MM.1S (cell line): ENCODE measurements around the gene TSPAN10.

Source experiments
- DNase-seq: peaks from one replicate; pipeline ENCODE4 v3.0.0-alpha.2; 2015
- H2AFZ ChIP-seq: fragments of 300-600 bp; sonication (generic); 2 replicates; pipeline ENCODE4 v1.6.0; 2016; ENCODE audit warnings: antibody characterized with exemption, low read length
- H3F3A ChIP-seq: fragments of 300-600 bp; sonication (generic); 2 replicates; pipeline ENCODE4 v1.6.1; 2016; ENCODE audit warnings: mild to moderate bottlenecking, antibody characterized with exemption, low read length, moderate library complexity, mixed read lengths; ENCODE audit not compliant: insufficient read depth
- H3K27ac ChIP-seq: fragments of 300-600 bp; sonication (generic); 2 replicates; pipeline ENCODE4 v1.5.1; 2016; ENCODE audit warnings: mild to moderate bottlenecking, low read length
- H3K27me3 ChIP-seq: fragments of 300-600 bp; sonication (generic); replicated peaks from 2 replicates; pipeline ENCODE4 v1.6.0; 2016; ENCODE audit warnings: low read length; ENCODE audit not compliant: insufficient read depth
- H3K36me3 ChIP-seq: fragments of 300-600 bp; sonication (generic); replicated peaks from 2 replicates; pipeline ENCODE4 v1.6.1; 2016; ENCODE audit warnings: mild to moderate bottlenecking, low read length, mixed read lengths; ENCODE audit not compliant: insufficient read depth
- H3K4me1 ChIP-seq: fragments of 300-600 bp; sonication (generic); 2 replicates; pipeline ENCODE4 v1.6.1; 2016; ENCODE audit warnings: low read length, mixed read lengths
- H3K4me2 ChIP-seq: fragments of 300-600 bp; sonication (generic); 2 replicates; pipeline ENCODE4 v1.6.0; 2016; ENCODE audit warnings: low read depth, low read length
- H3K4me3 ChIP-seq: fragments of 300-600 bp; sonication (generic); 2 replicates; pipeline ENCODE4 v1.5.1; 2016; ENCODE audit warnings: low read length, mixed read lengths
- H3K79me2 ChIP-seq: fragments of 300-600 bp; sonication (generic); 2 replicates; pipeline ENCODE4 v1.6.1; 2016; ENCODE audit warnings: mixed run types, low read length, mixed read lengths
- H3K9ac ChIP-seq: fragments of 300-600 bp; sonication (generic); 2 replicates; pipeline ENCODE4 v1.6.1; 2016; ENCODE audit warnings: low read length, mixed read lengths
- H3K9me2 ChIP-seq: fragments of 300-600 bp; sonication (generic); replicated peaks from 2 replicates; pipeline ENCODE4 v1.6.1; 2016; ENCODE audit warnings: mild to moderate bottlenecking, low read length, mixed read lengths; ENCODE audit not compliant: insufficient read depth
- H3K9me3 ChIP-seq: fragments of 300-600 bp; sonication (generic); replicated peaks from 2 replicates; pipeline ENCODE4 v1.6.1; 2016; ENCODE audit warnings: mild to moderate bottlenecking, low read length, mixed read lengths; ENCODE audit not compliant: insufficient read depth
- H4K20me1 ChIP-seq: fragments of 300-600 bp; sonication (generic); 2 replicates; pipeline ENCODE4 v1.6.1; 2016; ENCODE audit warnings: mild to moderate bottlenecking, low read length, moderate library complexity, mixed read lengths; ENCODE audit not compliant: insufficient read depth
- CTCF ChIP-seq: fragments of 300-600 bp; sonication (generic); IDR thresholded peaks from 2 replicates; pipeline ENCODE4 v1.5.1; 2016; ENCODE audit warnings: antibody characterized with exemption, low read length, mixed read lengths
- EZH2 ChIP-seq: fragments of 300-600 bp; sonication (generic); optimal IDR thresholded peaks from 2 replicates; pipeline ENCODE3; 2017; ENCODE audit warnings: low read depth, mild to moderate bottlenecking, antibody characterized with exemption, low read length, mixed read lengths
- EZH2phosphoT487 ChIP-seq: fragments of 300-600 bp; sonication (generic); IDR thresholded peaks from 2 replicates; pipeline ENCODE4 v1.6.1; 2018; ENCODE audit warnings: antibody characterized with exemption, low read length

The TSPAN10 gene

DNA sequence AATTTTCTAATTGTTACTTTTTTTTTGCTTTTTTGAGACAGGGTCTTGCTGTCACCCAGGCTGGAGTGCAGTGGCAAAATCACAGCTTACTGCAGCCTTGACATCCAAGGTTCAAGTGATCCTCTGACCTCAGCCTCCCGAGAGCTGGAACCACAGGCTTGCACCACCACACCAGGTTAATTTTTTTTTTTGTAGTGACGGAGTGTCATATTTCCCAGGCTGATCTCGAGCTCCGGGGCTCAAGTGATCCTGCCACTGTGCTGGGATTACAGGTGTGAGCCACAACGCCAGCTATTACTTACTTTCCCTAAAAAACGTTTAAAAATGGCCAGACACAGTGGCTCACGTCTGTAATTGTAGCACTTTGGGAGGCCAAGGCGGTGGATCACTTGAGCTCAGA is 6.7 kb upstream of the TSPAN10 start:
- Histone ChIP-seq H3K79me2 (peaks cover 77% of the 10 kb centered on the region), H2AFZ (no peak overlapping the region), H3K36me3 (peaks cover 3% of the 10 kb centered on the region; the same call in 1 of the 2 replicates), H3K4me2 (no peak overlapping the region), H3K9me3 (no peaks in the 10 kb centered on the region), H3K9me2 (no peaks in the 10 kb centered on the region), H3F3A (no peaks in the 10 kb centered on the region), H4K20me1 (peaks cover 2% of the 10 kb centered on the region; the same call in 1 of the 2 replicates), H3K27ac (no peak overlapping the region), H3K4me1 (peaks cover 1% of the 10 kb centered on the region), H3K4me3 (no peak overlapping the region), H3K27me3 (no peaks in the 10 kb centered on the region), H3K9ac (no peak overlapping the region)
- DNase-seq = no peak
- TF ChIP-seq CTCF = no peak
- TF ChIP-seq EZH2phosphoT487 = no peak
- TF ChIP-seq EZH2 = no peak

GRCh38 chr17:81631482-81631881 is 5.5 kb upstream of the TSPAN10 start:
- Histone ChIP-seq H3K4me1 (peaks cover 4% of the 10 kb centered on the region), H3K9me3 (no peaks in the 10 kb centered on the region), H2AFZ (no peak overlapping the region), H3K79me2 (peaks cover 79% of the 10 kb centered on the region), H3K9me2 (no peaks in the 10 kb centered on the region), H3K27ac (no peak overlapping the region), H3K4me2 (no peak overlapping the region), H3K9ac (no peak overlapping the region), H4K20me1 (peaks cover 7% of the 10 kb centered on the region), H3F3A (peaks cover 4% of the 10 kb centered on the region; the same call in 1 of the 2 replicates), H3K4me3 (no peak overlapping the region), H3K36me3 (peaks cover 3% of the 10 kb centered on the region; the same call in 1 of the 2 replicates), H3K27me3 (no peaks in the 10 kb centered on the region)
- DNase-seq = no peak
- no peak for TF ChIP-seq EZH2
- TF ChIP-seq CTCF = no peak
- TF ChIP-seq EZH2phosphoT487 = no peak

DNA sequence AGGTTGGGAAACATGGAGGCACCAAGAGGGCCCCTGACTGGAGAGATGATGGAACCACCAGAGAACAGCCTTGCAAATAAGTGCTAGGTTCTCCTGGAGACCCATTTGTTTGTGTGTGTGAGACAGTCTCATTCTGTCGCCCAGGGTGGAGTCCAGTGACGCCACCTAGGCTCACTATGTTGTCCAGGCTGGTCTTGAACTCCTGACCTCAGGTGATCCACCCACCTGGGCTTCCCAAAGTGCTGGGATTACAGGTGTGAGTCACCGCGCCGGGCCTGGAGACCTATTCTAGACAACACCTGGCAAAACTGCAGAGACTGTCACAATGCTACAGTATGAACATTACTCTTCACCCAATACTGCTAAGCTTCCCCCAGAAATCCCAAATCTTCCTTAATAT is 1.6 kb upstream of the TSPAN10 start:
- Histone ChIP-seq H3K4me2 (peak overlapping the region; percentile 65), H3K9me3 (no peaks in the 10 kb centered on the region), H3K9ac (peak overlapping the region; percentile 94; the same call in 1 of the 2 replicates), H2AFZ (no peak overlapping the region), H3F3A (peaks cover 4% of the 10 kb centered on the region; the same call in 1 of the 2 replicates), H3K79me2 (peaks cover 58% of the 10 kb centered on the region), H3K4me3 (peak overlapping the region; percentile 100; the same call in 1 of the 2 replicates), H3K4me1 (peaks cover 4% of the 10 kb centered on the region), H3K36me3 (no peaks in the 10 kb centered on the region), H4K20me1 (peaks cover 8% of the 10 kb centered on the region), H3K27me3 (no peaks in the 10 kb centered on the region), H3K9me2 (no peaks in the 10 kb centered on the region), H3K27ac (no peak overlapping the region)
- no peak for DNase-seq
- TF ChIP-seq EZH2 (no peak), CTCF (no peak), EZH2phosphoT487 (no peak)
